Type B pancreatic cell (in vitro differentiated cells): Measurements from ENCODE around the gene HELZ2. TPM values are rescaled to one million over a fixed set of nuclear protein-coding genes. Genes with fewer than 3 reads are reported as not detected.

Source experiments
- DNase-seq: peaks from one replicate; pipeline ENCODE4 v3.0.0; 2021; ENCODE audit warnings: mixed read lengths; ENCODE audit not compliant: unreplicated experiment; ENCODE audit errors: extremely low spot score
- H3K27ac Mint-ChIP-seq: 2 replicates; pipeline ENCODE4 v1.8.0; 2021; ENCODE audit warnings: mild to moderate bottlenecking, mixed read lengths
- H3K27me3 Mint-ChIP-seq: 2 replicates; pipeline ENCODE4 v1.8.0; 2021; ENCODE audit warnings: mixed read lengths
- H3K36me3 Mint-ChIP-seq: 2 replicates; pipeline ENCODE4 v1.8.0; 2021; ENCODE audit warnings: mixed read lengths
- H3K4me1 Mint-ChIP-seq: one replicate; pipeline ENCODE4 v1.8.0; 2021; ENCODE audit warnings: mixed read lengths; ENCODE audit not compliant: unreplicated experiment
- H3K4me3 Mint-ChIP-seq: 2 replicates; pipeline ENCODE4 v1.8.0; 2021; ENCODE audit warnings: mild to moderate bottlenecking, mixed read lengths
- H3K9me3 Mint-ChIP-seq: 2 replicates; pipeline ENCODE4 v1.8.0; 2021; ENCODE audit warnings: mixed read lengths
- CTCF ChIP-seq: fragments of 200-600 bp; sonication (generic); conservative IDR thresholded peaks from 2 replicates; pipeline ENCODE4 v1.5.0; 2021; ENCODE audit warnings: antibody characterized with exemption, mild to moderate bottlenecking
- total RNA-seq: library from RNA; stranded (reverse); gene quantifications from 2 replicates; pipeline ENCODE4 v1.2.1, GENCODE V29; 2021; ENCODE audit warnings: low replicate concordance

HELZ2 gene
- total RNA-seq, 1 donor from 2014 or later, result 24.2 TPM

DNA sequence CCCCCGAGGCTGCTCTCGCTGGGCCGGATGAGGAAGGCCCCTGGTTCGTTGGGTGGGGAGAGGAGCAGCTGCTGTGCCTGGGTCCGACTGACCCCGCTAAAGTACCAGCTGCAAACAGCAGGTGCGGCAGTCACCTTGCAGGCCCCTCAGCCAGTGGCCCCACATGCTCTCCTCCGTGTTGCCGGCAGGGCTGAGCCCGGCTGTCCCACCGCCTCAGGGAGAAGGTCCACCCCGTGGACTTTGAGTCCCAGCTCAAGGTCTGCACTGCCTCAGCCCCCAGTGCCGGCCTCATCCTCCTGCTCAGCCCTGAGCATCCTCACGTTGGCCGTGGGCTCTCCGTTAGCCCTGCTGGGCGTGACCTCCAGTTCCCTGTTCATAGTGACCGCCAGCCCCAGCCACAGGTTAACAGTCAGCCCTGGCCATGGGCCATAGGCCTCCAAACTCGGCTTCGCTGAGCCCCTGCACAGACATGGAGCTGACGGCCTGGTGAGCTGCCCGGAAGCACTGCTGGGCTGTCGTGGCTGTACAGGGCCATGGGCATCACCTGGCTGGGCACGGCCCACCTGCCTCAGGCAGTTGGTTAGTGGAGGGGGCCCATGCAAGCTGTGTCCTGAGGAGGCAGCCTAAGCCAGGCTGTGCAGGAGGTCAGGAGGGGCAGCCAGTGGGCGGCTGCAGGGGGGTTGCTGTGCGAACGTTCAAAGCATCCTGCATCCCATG is 29.6 kb downstream of the HELZ2 start:
- H3K4me3 Mint-ChIP-seq, result no peak overlapping the region
- no peak for DNase-seq
- no peaks in the 10 kb centered on the region for H3K9me3 Mint-ChIP-seq
- H3K4me1 Mint-ChIP-seq, result peaks cover 4% of the 10 kb centered on the region
- H3K27me3 Mint-ChIP-seq, result peaks cover 3% of the 10 kb centered on the region
- TF ChIP-seq CTCF, result no peak
- no peak overlapping the region for H3K27ac Mint-ChIP-seq
- H3K36me3 Mint-ChIP-seq, result no peaks in the 10 kb centered on the region

DNA sequence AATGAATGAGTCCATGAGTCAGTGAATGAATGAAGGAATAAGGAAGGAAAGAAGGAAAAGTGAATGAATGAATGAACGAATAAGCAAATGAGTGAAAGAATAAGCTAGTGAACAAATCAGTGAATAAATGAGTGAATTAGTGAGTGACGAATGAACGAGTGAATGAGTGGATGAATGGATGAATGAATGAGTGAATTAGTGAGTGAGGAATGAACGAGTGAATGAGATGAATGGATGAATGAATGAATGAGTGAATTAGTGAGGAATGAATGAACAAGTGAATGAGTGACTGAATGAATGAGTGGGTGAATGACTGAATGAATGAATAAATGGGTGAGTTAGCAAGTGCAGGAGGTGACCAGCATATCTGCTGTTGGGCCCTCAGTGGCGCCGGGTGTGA is 30.3 kb downstream of the HELZ2 start:
- TF ChIP-seq CTCF, result no peak
- no peak for DNase-seq
- peaks cover 3% of the 10 kb centered on the region for H3K27me3 Mint-ChIP-seq
- H3K9me3 Mint-ChIP-seq, result no peaks in the 10 kb centered on the region
- peaks cover 4% of the 10 kb centered on the region for H3K4me1 Mint-ChIP-seq
- H3K4me3 Mint-ChIP-seq, result no peak overlapping the region
- no peaks in the 10 kb centered on the region for H3K36me3 Mint-ChIP-seq
- H3K27ac Mint-ChIP-seq, result no peak overlapping the region

- Mint-ChIP-seq H3K27me3 (peaks cover 3% of the 10 kb centered on the region), H3K36me3 (no peaks in the 10 kb centered on the region), H3K27ac (no peak overlapping the region), H3K4me3 (no peak overlapping the region), H3K9me3 (no peaks in the 10 kb centered on the region), H3K4me1 (peaks cover 4% of the 10 kb centered on the region)
- TF ChIP-seq CTCF, result no peak
- no peak for DNase-seq
Observed at GRCh38 chr20:63543131-63543530, 30.9 kb downstream of the HELZ2 start.

- H3K4me1 Mint-ChIP-seq, result peaks cover 4% of the 10 kb centered on the region
- no peaks in the 10 kb centered on the region for H3K9me3 Mint-ChIP-seq
- no peak overlapping the region for H3K4me3 Mint-ChIP-seq
- no peak overlapping the region for H3K27ac Mint-ChIP-seq
- H3K36me3 Mint-ChIP-seq, result no peaks in the 10 kb centered on the region
- no peak for DNase-seq
- peaks cover 3% of the 10 kb centered on the region for H3K27me3 Mint-ChIP-seq
- no peak for TF ChIP-seq CTCF
Observed at GRCh38 chr20:63542696-63543095, 31.3 kb downstream of the HELZ2 start.

DNA sequence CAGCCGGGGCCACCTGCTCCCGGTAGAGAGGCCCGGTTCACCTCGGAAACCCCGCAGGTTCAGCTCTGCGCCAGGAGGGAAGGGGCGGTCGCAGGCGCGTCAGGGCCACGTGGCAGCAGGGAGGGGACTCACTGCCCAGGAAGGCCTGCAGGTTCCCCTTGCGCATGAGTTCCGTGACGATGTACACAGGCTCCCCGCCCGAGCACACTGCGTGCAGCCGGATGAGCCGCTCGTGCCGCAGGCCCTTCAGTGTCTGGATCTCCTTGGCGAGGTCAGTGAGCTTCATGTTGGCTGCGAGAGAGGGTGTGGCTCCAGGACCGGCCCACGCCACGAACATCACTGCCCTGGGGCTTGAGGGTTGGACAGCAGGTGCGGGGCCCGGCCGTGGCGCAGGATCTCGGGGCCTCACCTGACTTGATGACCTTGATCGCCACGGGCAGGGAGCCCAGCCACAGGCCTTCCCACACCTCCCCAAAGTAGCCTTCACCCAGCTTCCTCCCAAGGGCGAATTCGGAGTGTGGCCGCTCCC is 31.9 kb downstream of the HELZ2 start:
- H3K27ac Mint-ChIP-seq, result no peak overlapping the region
- H3K36me3 Mint-ChIP-seq, result no peaks in the 10 kb centered on the region
- H3K27me3 Mint-ChIP-seq, result peaks cover 3% of the 10 kb centered on the region
- no peaks in the 10 kb centered on the region for H3K9me3 Mint-ChIP-seq
- no peak for DNase-seq
- peaks cover 4% of the 10 kb centered on the region for H3K4me1 Mint-ChIP-seq
- no peak for TF ChIP-seq CTCF
- H3K4me3 Mint-ChIP-seq, result no peak overlapping the region
